ENCODE results near the gene EXOC3L1. TPM values are rescaled to one million over a fixed set of nuclear protein-coding genes. Genes with fewer than 3 reads are reported as not detected.

EXOC3L1 gene
- total RNA-seq, 2 experiments from 2014 or later: not detected

GRCh38 chr16:67169011-67169451, 20.9 kb downstream of the EXOC3L1 start:
- DNase-seq: no peak
- Histone ChIP-seq H3K27me3 (ENCODE audit: control insufficient read depth in 1 of 2, insufficient read depth in 2 of 2, low read length in 2 of 2) (peaks cover 71 to 80% of the 10 kb centered on the region in 2 experiments), H3K9me3 (ENCODE audit: control insufficient read depth in 1 of 2, insufficient read depth in 1 of 2, low read length in 2 of 2) (peaks cover 0 to 26% of the 10 kb centered on the region in 2 experiments), H3K27ac (ENCODE audit: low read depth in 1 of 2, low read length in 2 of 2) (no peak overlapping the region), H3K4me1 (ENCODE audit: insufficient read depth, low read length) (peaks cover 50% of the 10 kb centered on the region), H3K4me3 (ENCODE audit: low read length) (no peak overlapping the region), H3K36me3 (ENCODE audit: insufficient read depth, low read length) (no peaks in the 10 kb centered on the region)
- POLR2A ChIA-PET: interaction anchor here (1.6 to 2.5 kb wide), 2 partner anchors 9 to 11 kb away, joined by 3 to 16 read pairs; partner anchors contain the start of genes FBXL8 and TRADD
- H3K4me3 Mint-ChIP-seq: no peak overlapping the region
- intact Hi-C loops (cut with DNase I, micrococcal nuclease): loop anchor here in 1 of 2 experiments (2.0 kb wide), 1 partner anchor 26 kb away; no protein-coding TSS in a partner anchor
- no peak for ATAC-seq (ENCODE audit: poor library complexity)
- no peaks in the 10 kb centered on the region for H3K36me3 Mint-ChIP-seq (ENCODE audit: low read depth)
- H3K9me3 Mint-ChIP-seq: no peaks in the 10 kb centered on the region
- peaks cover 90% of the 10 kb centered on the region for H3K27me3 Mint-ChIP-seq
- peaks cover 44% of the 10 kb centered on the region for H3K4me1 Mint-ChIP-seq (ENCODE audit: low read depth)
- TF ChIP-seq CTCF (IDR thresholded peaks at IDR 0.05): no peak
- CTCF ChIA-PET: interaction anchor here (0.7 to 1.9 kb wide), 2 partner anchors 14 to 156 kb away, joined by 3 to 7 read pairs; no protein-coding TSS in a partner anchor
- H3K27ac Mint-ChIP-seq: no peak overlapping the region

DNA sequence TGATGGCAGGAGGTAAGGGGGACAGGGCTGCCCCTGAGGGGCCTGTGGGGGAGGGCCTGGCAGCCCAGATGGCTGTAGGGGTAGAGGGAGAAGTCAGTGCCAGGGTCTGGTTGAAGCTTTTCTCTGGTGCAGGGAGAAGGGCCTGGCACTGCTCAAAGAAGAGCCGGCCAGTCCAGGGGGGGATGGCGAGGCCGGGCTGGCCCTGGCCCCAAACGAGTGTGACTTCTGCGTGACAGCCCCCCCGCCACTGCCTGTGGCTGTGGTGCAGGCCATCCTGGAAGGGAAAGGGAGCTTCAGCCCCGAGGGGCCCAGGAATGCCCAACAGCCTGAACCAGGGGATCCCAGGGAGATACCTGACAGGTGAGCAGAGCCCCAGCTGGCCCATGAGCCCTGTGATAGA, 22.3 kb downstream of the EXOC3L1 start:
- CTCF ChIA-PET: no interaction called here
- no peaks in the 10 kb centered on the region for H3K36me3 ChIP-seq (ENCODE audit: insufficient read depth, low read length)
- peaks cover 75 to 87% of the 10 kb centered on the region in 2 experiments for H3K27me3 ChIP-seq (ENCODE audit: control insufficient read depth in 1 of 2, insufficient read depth in 2 of 2, low read length in 2 of 2)
- peaks cover 82% of the 10 kb centered on the region for H3K27me3 Mint-ChIP-seq
- no peak overlapping the region for H3K4me3 ChIP-seq (ENCODE audit: low read length)
- H3K27ac Mint-ChIP-seq: no peak overlapping the region
- peaks cover 0 to 31% of the 10 kb centered on the region in 2 experiments for H3K9me3 ChIP-seq (ENCODE audit: control insufficient read depth in 1 of 2, insufficient read depth in 1 of 2, low read length in 2 of 2)
- no peaks in the 10 kb centered on the region for H3K9me3 Mint-ChIP-seq
- DNase-seq (no peak), ATAC-seq (ENCODE audit: poor library complexity) (no peak)
- H3K27ac ChIP-seq (ENCODE audit: low read depth in 1 of 2, low read length in 2 of 2): no peak overlapping the region
- H3K4me1 ChIP-seq (ENCODE audit: insufficient read depth, low read length): peaks cover 52% of the 10 kb centered on the region
- H3K36me3 Mint-ChIP-seq (ENCODE audit: low read depth): no peaks in the 10 kb centered on the region
- no peak for TF ChIP-seq CTCF (IDR thresholded peaks at IDR 0.05)
- POLR2A ChIA-PET: interaction anchor here (1.2 to 1.7 kb wide), 3 partner anchors 8 to 17 kb away, joined by 4 to 5 read pairs (median 5); partner anchors contain the start of genes FBXL8 and TRADD
- peaks cover 34% of the 10 kb centered on the region for H3K4me1 Mint-ChIP-seq (ENCODE audit: low read depth)
- intact Hi-C loops (cut with DNase I, micrococcal nuclease): no loop called here
- peak overlapping the region; percentile 4 for H3K4me3 Mint-ChIP-seq

- peaks cover 77 to 91% of the 10 kb centered on the region in 2 experiments for H3K27me3 ChIP-seq (ENCODE audit: control insufficient read depth in 1 of 2, insufficient read depth in 2 of 2, low read length in 2 of 2)
- no peak for TF ChIP-seq CTCF (IDR thresholded peaks at IDR 0.05)
- CTCF ChIA-PET: no interaction called here
- Mint-ChIP-seq H3K4me1 (ENCODE audit: low read depth) (peaks cover 35% of the 10 kb centered on the region), H3K4me3 (no peak overlapping the region), H3K27me3 (peaks cover 82% of the 10 kb centered on the region), H3K9me3 (no peaks in the 10 kb centered on the region), H3K36me3 (ENCODE audit: low read depth) (no peaks in the 10 kb centered on the region), H3K27ac (no peak overlapping the region)
- no peaks in the 10 kb centered on the region for H3K36me3 ChIP-seq (ENCODE audit: insufficient read depth, low read length)
- peaks cover 61% of the 10 kb centered on the region for H3K4me1 ChIP-seq (ENCODE audit: insufficient read depth, low read length)
- H3K27ac ChIP-seq (ENCODE audit: low read depth in 1 of 2, low read length in 2 of 2): no peak overlapping the region
- no peak overlapping the region for H3K4me3 ChIP-seq (ENCODE audit: low read length)
- ATAC-seq (ENCODE audit: poor library complexity): no peak
- peak in 1 of 14 experiments; percentile 12 for DNase-seq
- H3K9me3 ChIP-seq (ENCODE audit: control insufficient read depth in 1 of 2, insufficient read depth in 1 of 2, low read length in 2 of 2): peaks cover 0 to 33% of the 10 kb centered on the region in 2 experiments
- intact Hi-C loops (cut with DNase I, micrococcal nuclease): no loop called here
- POLR2A ChIA-PET: interaction anchor here (1.2 kb wide), 2 partner anchors 14 to 18 kb away, joined by 4 to 5 read pairs; no protein-coding TSS in a partner anchor
Measured at GRCh38 chr16:67166598-67167168, 23.3 kb downstream of the EXOC3L1 start.
